ENCODE measurements around the gene LYPD6B.

Gene LYPD6B

DNA sequence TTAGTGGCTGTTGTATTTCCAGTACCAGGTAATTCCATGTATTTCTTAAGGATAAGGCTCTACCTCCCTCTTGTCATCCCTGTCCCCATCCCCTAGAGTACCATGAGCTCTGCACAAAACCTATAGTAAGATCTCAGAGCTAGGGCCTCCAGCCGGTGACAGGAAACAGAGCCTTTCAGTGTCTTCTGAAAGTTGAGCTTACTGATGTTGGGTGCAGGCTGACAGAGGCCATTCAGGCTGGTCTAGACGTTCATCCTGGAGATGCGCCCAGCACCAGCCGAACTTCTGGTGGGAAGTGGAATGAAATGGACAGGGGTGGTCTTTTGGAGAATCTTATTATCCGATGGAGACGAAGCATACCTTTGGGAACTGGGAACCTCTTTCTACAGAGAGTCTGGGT lies 16.7 kb upstream of the LYPD6B start:
- Histone ChIP-seq H3F3A (ENCODE audit: insufficient read depth) (peaks cover 60% of the 10 kb centered on the region), H2AFZ (ENCODE audit: low read depth, low read length, severe bottlenecking) (no peak overlapping the region), H3K4me2 (ENCODE audit: low read depth, low read length, poor library complexity, severe bottlenecking) (peak overlapping the region; percentile 90), H3K27me3 (ENCODE audit: low read length) (no peaks in the 10 kb centered on the region), H3K4me3 (ENCODE audit: insufficient read depth, low read length, poor library complexity, severe bottlenecking) (peak overlapping the region; percentile 17), H3K9me2 (replicated peaks; ENCODE audit: insufficient read depth, low read length) (no peaks in the 10 kb centered on the region), H3K36me3 (ENCODE audit: low read length) (no peaks in the 10 kb centered on the region), H3K27ac (ENCODE audit: low read depth, low read length) (peak overlapping the region; percentile 98), H3K79me2 (ENCODE audit: insufficient read depth, low read length) (no peaks in the 10 kb centered on the region), H3K9ac (ENCODE audit: low read length) (peak overlapping the region; percentile 60), H3K9me3 (ENCODE audit: insufficient read depth, low read length) (no peaks in the 10 kb centered on the region), H4K20me1 (ENCODE audit: low read depth, low read length) (no peaks in the 10 kb centered on the region)
- TF ChIP-seq EZH2phosphoT487 (conservative IDR thresholded peaks at IDR 0.05; ENCODE audit: low read length) (no peak), CTCF (IDR thresholded peaks at IDR 0.05; ENCODE audit: insufficient read depth, low read length, poor library complexity, severe bottlenecking) (no peak)

DNA sequence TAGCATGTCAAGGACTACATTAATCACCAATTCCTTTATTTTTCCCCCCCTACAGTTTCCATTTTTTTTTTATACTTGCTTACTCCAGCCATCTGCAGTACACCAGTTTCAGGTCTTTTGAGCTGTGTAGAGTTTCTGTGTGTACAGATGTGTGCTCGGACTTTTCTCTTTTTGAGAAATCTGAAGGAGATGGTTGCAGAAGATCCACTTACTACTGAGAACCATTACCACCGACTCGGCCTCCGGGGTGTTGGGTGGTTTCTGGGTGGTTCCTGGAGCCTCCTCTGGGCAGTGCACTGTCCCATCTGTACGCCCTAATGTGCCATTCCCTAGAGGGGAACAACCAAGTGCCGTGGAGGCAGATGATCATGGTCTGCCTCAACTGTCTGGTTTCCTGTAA lies 15.4 kb upstream of the LYPD6B start:
- H3F3A ChIP-seq (ENCODE audit: insufficient read depth), result peaks cover 56% of the 10 kb centered on the region
- no peaks in the 10 kb centered on the region for H3K36me3 ChIP-seq (ENCODE audit: low read length)
- no peaks in the 10 kb centered on the region for H3K27me3 ChIP-seq (ENCODE audit: low read length)
- H3K4me2 ChIP-seq (ENCODE audit: low read depth, low read length, poor library complexity, severe bottlenecking), result peak overlapping the region; percentile 90
- no peaks in the 10 kb centered on the region for H4K20me1 ChIP-seq (ENCODE audit: low read depth, low read length)
- peak overlapping the region; percentile 60 for H3K9ac ChIP-seq (ENCODE audit: low read length)
- H3K27ac ChIP-seq (ENCODE audit: low read depth, low read length), result peak overlapping the region; percentile 98
- H2AFZ ChIP-seq (ENCODE audit: low read depth, low read length, severe bottlenecking), result peak overlapping the region; percentile 58
- no peaks in the 10 kb centered on the region for H3K79me2 ChIP-seq (ENCODE audit: insufficient read depth, low read length)
- TF ChIP-seq EZH2phosphoT487 (conservative IDR thresholded peaks at IDR 0.05; ENCODE audit: low read length), result no peak
- TF ChIP-seq CTCF (IDR thresholded peaks at IDR 0.05; ENCODE audit: insufficient read depth, low read length, poor library complexity, severe bottlenecking), result no peak
- H3K4me3 ChIP-seq (ENCODE audit: insufficient read depth, low read length, poor library complexity, severe bottlenecking), result peak overlapping the region; percentile 17
- no peaks in the 10 kb centered on the region for H3K9me2 ChIP-seq (replicated peaks; ENCODE audit: insufficient read depth, low read length)
- H3K9me3 ChIP-seq (ENCODE audit: insufficient read depth, low read length), result no peaks in the 10 kb centered on the region

DNA sequence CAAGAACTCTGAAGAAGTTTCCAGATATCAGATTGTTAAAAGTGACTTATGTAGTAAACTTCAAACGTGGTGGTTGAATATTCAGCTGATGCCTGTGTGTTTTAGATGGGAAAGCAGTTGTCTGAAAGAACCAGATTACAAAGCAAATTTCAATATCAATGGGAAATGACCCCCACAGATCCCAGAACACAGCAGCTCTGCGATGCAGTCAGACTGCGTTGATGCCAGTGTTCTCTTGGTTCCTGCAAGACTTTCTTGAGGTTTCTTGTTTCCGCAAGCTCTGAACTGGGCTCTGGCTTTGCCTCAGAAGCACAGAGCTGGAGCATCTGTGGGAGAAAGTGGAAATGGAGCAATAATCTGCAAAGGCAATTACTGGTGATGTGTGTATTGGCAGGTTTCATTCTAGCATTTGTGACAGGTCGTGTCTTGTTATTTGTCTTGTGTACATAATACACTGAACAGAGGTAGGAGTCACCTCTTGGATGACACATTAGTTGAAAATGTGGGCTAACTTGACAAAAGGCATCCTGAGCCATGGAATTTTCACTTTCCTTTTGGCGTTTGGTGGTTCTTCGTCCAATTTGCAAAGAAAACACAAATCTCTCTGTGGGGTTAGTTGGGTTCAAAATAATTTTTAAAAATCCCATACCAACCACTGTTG lies 10.8 kb upstream of the LYPD6B start:
- Histone ChIP-seq H3K4me3 (ENCODE audit: insufficient read depth, low read length, poor library complexity, severe bottlenecking) (no peak overlapping the region), H3K27me3 (ENCODE audit: low read length) (no peaks in the 10 kb centered on the region), H3F3A (ENCODE audit: insufficient read depth) (peaks cover 13% of the 10 kb centered on the region; the same call in 1 of the 2 replicates), H3K36me3 (ENCODE audit: low read length) (no peaks in the 10 kb centered on the region), H3K9me2 (replicated peaks; ENCODE audit: insufficient read depth, low read length) (no peaks in the 10 kb centered on the region), H3K27ac (ENCODE audit: low read depth, low read length) (no peak overlapping the region), H3K79me2 (ENCODE audit: insufficient read depth, low read length) (no peaks in the 10 kb centered on the region), H2AFZ (ENCODE audit: low read depth, low read length, severe bottlenecking) (no peak overlapping the region), H3K4me2 (ENCODE audit: low read depth, low read length, poor library complexity, severe bottlenecking) (no peak overlapping the region), H4K20me1 (ENCODE audit: low read depth, low read length) (no peaks in the 10 kb centered on the region), H3K9me3 (ENCODE audit: insufficient read depth, low read length) (no peaks in the 10 kb centered on the region), H3K9ac (ENCODE audit: low read length) (no peak overlapping the region)
- TF ChIP-seq EZH2phosphoT487 (conservative IDR thresholded peaks at IDR 0.05; ENCODE audit: low read length) (no peak), CTCF (IDR thresholded peaks at IDR 0.05; ENCODE audit: insufficient read depth, low read length, poor library complexity, severe bottlenecking) (no peak)
